ENCODE data around the gene CBX1.
"Not testable (repeated sequence)": the region's sequence is repeated elsewhere in the genome, so short reads cannot be mapped to it uniquely, and the experiment has no call there.

The CBX1 gene

GRCh38 chr17:48072811-48073210, 28.5 kb downstream of the CBX1 start:
- not testable (repeated sequence) for DNase-seq

- no peak for DNase-seq
These were observed 29.6 kb downstream of the CBX1 start for GRCh38 chr17:48071654-48072053.

- no peak for DNase-seq
These were observed 31.1 kb downstream of the CBX1 start for GRCh38 chr17:48070195-48070594.

DNA sequence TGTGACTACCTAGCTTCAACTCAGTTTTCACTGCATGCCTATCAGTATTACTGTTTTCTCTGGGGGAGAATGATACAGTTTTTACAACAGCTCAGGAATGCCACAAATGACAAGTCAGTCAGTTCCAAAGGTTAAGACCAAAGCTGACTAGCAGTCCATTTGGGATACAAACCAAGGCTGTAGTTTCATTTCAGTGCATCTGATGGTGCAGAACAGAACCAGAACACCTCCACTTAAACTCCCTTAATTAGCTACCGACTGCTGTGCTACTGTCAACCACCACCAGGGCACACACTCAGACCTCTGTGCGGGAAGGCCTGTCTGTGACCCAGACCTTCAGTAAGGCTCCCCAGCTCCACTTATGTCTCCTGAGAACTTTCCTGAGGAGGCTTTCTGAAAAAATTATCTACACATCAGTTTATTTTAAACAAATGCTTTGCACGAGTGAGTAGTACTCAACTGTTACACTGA, 32.8 kb downstream of the CBX1 start:
- peak in 1 of 5 experiments; percentile 27 for DNase-seq

- not testable (repeated sequence) for DNase-seq
These were observed 33.5 kb downstream of the CBX1 start for GRCh38 chr17:48067808-48068207.

GRCh38 chr17:48067245-48067644, 34.0 kb downstream of the CBX1 start:
- DNase-seq = no peak

DNA sequence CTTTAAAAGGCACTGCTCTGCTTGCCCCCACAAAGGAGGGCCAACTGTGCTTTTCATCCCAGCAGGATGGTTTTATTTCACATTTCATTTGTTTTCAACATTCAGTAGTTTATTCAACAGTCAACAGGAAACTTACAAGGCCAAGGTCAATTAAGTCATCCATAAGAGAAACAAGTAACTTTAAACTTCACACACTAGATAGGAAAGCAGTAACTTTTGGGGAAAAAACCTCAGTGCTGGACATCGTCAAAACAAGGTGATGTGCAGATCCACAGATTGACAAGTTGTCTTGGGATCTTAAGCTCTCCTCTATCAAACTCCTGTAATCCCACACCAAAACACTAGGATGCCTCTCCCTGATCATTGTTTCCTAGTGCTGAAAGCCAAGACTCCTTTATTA, 34.6 kb downstream of the CBX1 start:
- DNase-seq = no peak

DNA sequence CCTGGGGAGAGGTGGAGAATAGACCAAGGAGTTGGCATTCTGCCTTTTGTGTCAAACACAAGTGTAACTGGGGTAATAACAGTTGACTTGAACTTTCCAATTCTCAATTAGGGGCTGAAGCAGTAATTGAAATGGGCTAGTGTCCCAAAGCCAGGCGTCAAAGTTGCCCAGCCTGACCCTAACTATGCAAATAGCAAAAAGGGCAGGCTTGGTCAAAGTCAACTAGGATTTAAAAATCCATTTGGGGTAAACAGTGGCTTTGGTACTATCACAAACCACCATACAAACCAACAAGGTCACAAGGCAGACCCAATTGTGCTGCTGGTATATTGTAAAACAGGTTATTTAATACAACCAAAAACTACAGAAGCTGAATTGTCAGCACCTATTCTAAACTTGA, 35.1 kb downstream of the CBX1 start:
- DNase-seq = no peak

- no peak for DNase-seq
These were observed 36.6 kb downstream of the CBX1 start for GRCh38 chr17:48064638-48065037.

DNA sequence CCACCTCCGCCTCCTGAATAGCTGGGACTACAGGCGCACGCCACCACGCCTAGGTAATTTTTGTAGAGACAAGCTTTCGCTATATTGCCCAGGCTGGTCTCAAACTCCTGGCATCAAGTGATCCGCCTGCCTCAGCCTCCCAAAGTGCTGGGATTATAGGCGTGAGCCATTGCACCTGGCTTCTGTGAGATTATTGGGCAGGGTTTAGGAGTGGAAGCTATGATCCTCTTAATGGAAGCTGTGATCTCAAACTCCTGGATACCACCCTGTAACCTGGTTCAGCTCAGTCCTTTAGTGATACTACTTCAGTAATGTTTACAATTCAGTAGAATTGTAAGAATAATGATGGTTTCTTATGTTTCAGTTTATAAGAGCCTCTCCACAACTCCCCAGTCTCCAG, 39.0 kb downstream of the CBX1 start:
- no peak for DNase-seq

- no peak for DNase-seq
These were observed 41.0 kb downstream of the CBX1 start for GRCh38 chr17:48060249-48060648.

GRCh38 chr17:48059125-48059668, 42.1 kb downstream of the CBX1 start:
- no peak for DNase-seq

GRCh38 chr17:48058393-48059124, 42.7 kb downstream of the CBX1 start:
- DNase-seq = no peak

DNA sequence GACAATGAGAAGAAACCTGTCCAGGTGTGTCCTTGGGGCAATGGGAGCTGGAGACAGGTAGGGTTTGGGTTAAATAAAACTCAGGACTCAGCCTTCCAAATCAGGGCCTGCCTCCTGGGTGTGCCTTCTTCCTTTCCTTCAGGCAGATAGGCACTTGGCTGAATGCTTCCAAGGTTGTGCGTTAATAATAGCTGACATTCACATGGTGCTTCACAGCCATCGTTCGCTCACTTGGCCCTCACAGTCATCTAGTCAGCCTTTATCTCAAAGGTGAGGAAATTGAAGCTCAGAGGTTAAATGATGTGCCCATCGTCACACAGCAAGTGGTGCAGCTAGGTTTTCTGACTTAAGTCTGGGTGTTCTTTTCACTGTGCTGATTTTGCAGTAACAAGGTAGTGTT, 43.7 kb downstream of the CBX1 start:
- DNase-seq = no peak

DNA sequence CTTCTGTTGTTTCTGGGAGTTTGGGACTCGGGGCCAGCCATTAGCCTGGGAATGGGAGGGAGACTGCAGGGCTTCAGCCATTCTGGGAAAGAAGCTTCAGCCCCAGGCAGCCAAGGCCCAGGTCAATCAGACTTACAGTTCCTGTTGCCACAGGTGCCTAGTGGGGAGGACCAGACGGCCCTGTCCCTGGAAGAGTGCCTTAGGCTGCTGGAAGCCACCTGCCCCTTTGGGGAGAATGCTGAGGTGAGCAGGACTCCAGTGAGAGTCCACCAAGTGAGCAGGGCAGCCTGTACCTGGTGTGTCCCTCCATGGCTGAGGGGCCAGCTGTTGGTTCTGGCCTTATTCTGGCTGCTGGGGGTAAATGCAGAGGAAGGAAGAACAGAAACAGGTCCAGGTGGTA, 44.4 kb downstream of the CBX1 start:
- no peak for DNase-seq

- DNase-seq = no peak
These were observed 45.0 kb downstream of the CBX1 start for GRCh38 chr17:48056246-48056745.

DNA sequence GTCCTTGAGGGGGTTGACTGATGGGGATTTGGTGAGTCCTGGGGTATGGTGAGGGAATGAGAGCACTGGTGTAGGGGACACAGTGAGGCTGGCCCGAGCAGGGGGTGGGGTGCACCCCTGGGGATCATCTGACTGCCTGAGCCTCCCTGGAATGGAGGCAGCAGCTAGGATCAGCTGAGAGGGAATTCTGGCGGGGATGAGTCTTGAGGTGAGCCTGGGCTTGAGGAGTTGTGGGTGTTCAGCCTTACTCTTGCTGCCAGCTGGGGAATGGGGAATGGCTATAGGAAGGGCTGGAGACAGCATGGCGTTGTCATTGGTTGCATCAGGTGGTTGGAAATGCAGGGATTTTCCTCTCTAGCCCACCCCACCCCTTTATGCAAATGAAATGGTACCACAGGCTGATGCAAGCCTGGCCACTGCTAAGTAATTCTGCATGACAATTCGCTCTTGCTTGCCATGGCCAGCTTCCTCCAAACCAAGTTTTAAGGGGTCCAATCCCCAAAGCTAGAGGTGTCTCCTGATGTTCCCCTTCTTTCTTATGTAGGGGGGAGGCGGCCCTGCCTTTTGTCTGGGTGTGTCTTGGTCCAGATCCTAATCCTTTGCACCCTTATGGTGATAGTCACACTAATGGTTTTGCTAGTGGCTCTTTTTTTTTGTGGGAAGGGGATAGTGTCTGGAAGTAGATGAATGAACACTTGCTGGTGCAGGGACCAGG, 45.6 kb downstream of the CBX1 start:
- DNase-seq = peak in 1 of 5 experiments; percentile 13

DNA sequence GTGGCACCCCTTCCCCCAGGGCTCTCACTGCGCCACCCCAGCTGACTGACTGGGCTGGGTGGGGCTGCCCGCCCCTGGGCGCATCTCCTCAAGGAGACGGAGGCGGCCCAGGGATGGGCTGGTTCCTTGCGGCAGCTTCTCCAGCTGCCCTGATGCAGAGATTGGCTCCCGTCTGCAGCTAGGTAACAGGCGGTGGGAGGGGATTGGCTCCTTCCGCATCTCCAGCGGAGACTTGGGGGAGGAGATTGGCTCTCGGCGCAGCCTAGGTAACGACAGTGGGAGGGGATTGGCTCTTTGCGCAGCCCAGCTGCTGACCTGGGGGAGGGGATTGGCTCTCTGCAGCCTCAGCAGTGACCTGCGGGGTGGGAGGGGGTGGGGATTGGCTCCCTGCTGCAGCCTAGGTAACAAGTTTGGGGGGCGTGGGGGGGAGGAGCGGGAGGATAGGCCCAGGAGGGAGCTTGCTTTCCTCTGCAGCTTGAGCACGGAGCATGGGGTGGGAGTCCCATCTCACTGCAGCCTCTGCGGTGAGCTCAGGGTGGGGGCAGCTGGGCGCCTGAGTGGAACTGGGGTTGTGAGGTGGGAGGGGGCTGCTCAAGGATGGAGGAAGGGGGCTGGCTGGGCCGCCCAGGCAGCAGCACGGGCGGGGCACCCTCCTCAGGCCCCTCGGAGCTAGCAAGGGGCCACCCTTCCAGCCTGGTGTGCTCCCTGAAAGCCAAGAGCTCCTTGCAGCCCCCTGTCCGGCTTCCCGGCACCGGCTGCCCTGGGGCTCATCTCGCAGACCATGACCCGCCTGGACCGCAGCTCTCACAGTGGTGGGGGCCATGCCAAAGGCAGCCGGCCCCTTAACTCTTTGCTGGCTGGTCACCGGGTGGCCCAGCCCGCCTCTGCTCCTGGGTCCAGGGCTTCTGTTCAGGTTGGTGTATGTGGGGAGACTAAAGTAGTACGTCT, 46.8 kb downstream of the CBX1 start:
- DNase-seq = no peak

- DNase-seq = no peak
These were observed 47.5 kb downstream of the CBX1 start for GRCh38 chr17:48053758-48054237.

GRCh38 chr17:48052956-48053757, 48.1 kb downstream of the CBX1 start:
- no peak for DNase-seq

DNA sequence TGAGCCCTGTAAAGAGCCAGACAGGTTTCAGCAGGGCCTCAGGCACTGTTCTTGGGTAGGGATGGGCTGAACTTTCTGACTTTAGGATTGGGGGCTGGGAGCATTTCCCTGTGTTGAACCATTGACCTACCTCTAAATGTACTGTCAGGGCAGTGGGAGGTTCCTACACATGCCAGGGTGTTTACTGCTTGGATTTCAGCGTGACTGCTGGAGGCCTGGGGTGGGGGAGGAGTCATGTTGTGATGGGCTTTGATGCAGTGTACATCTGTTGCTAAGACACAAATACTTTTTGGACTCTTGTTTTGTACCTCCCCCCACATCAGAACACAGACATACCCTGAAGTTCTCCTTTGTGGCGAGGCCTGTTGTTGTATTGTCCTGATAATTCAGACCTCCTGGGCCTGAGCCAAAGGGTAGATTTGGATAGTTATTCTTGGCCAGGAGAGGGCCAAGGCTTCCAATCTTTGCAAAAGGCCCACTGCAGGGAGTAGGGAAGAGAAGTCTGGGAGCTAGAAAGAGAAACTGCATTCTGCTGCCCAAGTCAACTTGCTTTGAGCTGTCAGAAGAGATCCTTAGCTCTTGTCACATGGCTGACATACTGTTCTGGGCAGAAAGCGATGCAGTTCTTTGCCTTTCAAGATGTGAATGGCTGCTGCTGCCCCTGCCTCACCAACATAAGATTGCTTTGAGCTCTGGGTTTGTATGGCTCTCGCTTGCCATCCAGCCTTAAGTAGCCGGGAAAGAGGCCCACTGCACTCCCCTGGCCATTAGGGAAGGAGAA, 49.4 kb downstream of the CBX1 start:
- peak in 1 of 5 experiments; percentile 13 for DNase-seq
